T47D (cell line): ENCODE data around the gene LGALS12.
A peak's percentile ranks its signal among the peaks of the same experiment; 100 is the strongest.
"Not testable (repeated sequence)": the region's sequence is repeated elsewhere in the genome, so short reads cannot be mapped to it uniquely, and the experiment has no call there.

Experiments used
- DNase-seq, 2 experiments: peaks; one replicate each; pipeline versions ENCODE4 v3.0.0 to v3.0.0-alpha.2; 2011 to 2012; ENCODE audit warnings: low read depth in 1 of 2, low spot score in 1 of 2
- JUND ChIP-seq: IDR thresholded peaks from 2 replicates; pipeline ENCODE4 v1.6.1; 2012; ENCODE audit warnings: low read depth
- in situ Hi-C: cut with HindIII; loops from 2 replicates; pipeline ENCODE4 v1.10.0; 2016; ENCODE audit warnings: low sequenced_read_pairs, low pct_unique_long_range_greater_than_20kb

Gene LGALS12

GRCh38 chr11:63530021-63530420 lies 24.1 kb downstream of the LGALS12 start:
- no peak for DNase-seq
- TF ChIP-seq JUND: no peak
- in situ Hi-C loops: no loop called here

DNA sequence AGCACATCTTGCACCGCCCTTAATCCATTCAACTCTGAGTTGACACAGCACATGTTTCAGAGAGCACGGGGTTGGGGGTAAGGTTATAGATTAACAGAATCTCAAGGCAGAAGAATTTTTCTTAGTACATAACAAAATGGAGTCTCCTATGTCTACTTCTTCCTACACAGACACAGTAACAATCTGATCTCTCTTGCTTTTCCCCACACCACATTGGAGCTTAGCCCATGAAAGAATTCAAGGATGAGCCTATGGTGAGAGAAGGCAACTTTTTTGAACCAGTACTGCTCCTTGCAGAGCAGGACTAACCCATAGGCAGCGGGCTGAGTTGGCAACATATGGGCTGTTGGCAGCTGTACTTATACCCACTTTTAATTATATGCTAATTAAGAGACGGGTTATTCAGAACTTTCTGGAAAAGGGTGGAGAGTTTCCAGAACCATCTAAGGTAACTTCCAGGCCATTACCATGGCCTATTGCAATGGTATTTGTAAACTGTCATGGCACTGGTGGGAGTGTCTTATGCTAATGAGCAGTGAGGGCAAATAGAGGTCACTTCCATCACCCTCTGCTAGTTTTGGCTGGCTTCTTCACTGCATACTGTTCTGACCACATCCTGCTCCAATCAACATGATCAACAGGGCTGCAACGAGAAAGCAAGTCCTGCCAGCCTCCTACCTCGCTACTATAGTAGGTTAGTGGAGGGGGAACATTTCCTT lies 25.3 kb downstream of the LGALS12 start:
- in situ Hi-C loops: not testable (repeated sequence)
- DNase-seq: peak; percentile 65 to 100

DNA sequence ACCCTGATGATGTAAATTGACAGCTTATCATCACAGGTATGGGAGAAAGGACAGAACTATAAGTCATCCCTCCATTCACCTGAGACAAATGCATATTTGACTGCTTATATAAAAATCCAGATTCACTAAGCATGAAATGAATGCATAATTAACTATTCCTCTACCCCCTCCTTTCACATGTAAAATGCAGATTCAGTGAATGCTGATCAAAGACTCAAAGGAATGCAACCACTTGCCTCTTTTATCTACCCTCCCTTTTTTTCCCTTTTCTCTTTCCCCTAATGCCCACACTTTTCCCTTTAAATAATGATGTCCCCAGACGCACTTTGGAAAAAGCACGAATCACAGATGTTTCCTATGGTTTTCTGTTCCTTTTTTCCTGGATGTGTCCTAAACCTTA lies 26.2 kb downstream of the LGALS12 start:
- in situ Hi-C loops: no loop called here
- no peak for TF ChIP-seq JUND
- no peak for DNase-seq

DNA sequence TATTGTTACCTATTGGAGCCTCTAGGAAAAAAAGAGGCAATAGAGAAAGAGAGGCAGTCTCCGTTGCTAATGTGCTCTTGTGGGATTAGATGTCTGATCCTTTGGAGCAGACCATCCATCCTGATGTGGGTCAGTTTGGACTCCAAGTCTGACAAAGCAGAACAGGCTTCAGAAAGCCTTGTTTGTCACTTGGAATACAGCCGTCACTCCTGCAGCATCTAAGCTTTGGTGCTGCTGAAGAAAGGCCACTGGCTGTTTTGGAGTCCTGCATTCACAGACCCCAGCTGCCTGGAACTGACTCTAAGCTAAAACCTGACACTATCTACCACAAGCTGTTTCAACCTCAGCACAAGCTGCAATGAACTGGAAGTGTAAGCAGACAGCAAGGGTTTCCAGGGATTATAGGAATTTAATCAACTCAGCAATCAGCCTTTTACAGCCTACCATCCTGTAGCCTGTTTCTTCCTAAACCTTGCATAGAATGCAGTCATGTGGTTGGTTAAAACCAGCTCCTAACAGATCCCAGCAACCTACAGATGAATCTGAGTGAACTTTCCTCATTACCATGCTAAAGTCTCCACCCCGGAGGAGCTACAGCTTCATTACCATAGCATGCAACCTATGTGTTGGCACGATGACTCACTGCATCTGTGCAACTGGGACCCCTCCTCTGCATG lies 27.1 kb downstream of the LGALS12 start:
- no peak for TF ChIP-seq JUND
- in situ Hi-C loops: no loop called here
- DNase-seq: peak; percentile 70 to 92

GRCh38 chr11:63534076-63534475 lies 28.2 kb downstream of the LGALS12 start:
- TF ChIP-seq JUND: no peak
- DNase-seq: peak in 1 of 2 experiments; percentile 81
- in situ Hi-C loops: no loop called here

GRCh38 chr11:63534895-63535461 lies 29.1 kb downstream of the LGALS12 start:
- no peak for TF ChIP-seq JUND
- in situ Hi-C loops: no loop called here

DNA sequence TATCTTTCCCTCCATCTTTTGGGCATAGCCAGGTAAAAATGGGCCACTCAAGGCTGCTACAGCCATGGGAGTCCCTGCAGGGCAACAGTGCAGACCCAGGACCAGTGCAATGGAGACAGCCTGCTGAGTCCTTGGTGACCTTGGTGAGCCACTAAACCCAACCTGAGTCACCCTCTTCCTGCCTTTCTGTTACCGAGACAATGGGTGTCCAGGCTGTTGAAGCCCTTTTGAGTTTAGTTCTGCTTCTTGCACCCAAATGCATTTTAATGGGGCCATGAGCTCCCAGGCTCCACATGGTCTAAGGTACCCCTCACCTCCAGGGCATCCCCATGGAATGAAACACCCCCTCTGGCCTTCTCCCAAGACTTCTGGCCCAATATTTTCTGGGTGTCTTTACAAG lies 29.9 kb downstream of the LGALS12 start:
- no peak for TF ChIP-seq JUND
- DNase-seq: no peak
- in situ Hi-C loops: no loop called here

More at GRCh38 chr11:63534895-63535461, 29.1 kb downstream of the LGALS12 start:
- no peak for DNase-seq

DNA sequence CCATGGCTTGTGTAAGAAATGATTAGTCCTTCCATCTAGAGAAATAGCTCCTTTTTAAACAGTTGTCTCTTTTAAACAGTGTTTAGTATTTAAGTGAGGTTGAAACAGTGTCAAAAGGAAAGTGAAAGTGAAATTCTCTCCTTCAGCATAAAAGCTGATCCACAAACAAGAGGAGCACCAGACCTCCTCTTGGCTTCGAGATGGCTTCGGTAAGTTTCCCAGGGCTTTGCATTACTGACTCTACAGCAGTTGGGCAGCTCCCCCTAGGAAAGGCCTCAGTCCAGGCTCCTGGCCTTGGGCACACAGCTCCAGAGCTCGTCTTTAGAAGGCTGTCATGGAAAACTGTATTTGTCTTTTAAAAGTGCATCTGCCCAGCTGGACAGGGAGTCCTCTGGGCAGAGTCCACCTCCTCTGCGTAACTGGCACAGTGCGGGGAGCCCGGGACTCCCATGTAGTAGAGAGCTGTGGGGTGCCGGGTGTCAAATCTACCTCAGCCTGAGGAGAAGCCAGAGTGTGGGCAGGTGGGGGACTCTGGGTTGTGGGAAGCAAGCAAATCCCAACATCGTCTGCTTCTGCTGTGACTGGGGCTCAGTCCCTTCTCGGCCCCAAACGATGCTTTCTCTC lies 30.9 kb downstream of the LGALS12 start, which contains the start of gene PLAAT4:
Gene PLAAT4, plus strand, starts transcription at position 140 of the 624 bp plus-strand sequence. Its CDS starts 61 bp downstream, at position 201.
- in situ Hi-C loops: no loop called here
- no peak for TF ChIP-seq JUND
- peak; percentile 41 to 62 for DNase-seq

DNA sequence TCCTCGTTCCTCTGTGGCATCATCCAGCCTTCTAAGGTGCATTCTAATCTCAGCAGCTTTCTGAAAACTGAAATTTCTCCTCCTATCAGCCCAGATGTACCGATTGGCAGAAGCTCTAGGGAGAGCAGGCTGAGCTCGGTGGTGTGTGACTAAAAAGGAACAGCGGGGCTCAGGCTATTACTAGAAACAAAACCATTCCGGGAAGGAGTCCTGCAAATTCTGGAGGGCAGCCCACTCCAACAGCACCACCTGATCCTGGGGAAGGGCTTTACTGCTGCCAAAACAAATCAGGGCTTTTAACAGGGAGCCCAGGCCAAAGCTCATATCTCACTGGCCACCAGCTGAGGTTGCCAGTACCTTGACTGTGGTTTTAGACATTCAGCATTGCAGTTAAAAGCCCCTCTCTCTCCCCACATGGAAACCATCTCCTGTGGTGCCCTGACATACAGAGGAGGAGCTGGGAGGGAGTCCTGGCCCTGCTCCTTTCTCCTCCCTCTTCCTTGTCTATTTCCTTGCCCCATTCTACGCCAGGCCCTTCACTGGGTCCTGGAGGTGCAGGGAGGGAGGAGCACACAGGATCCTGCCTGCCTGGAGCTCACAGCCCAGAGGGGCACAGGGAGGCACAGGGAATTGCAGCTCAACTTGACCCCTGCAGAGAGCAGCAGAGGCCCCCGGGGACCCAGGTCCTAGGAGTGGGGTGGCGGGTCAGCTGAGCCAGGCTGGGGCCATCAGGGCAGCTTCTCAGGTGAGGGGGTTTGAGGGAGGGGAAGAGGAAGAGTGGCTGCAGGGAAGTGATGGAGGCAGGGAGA lies 31.6 kb downstream of the LGALS12 start:
- no peak for TF ChIP-seq JUND
- in situ Hi-C loops: no loop called here
- DNase-seq: peak; percentile 16 to 41

- in situ Hi-C loops, DNase-seq: not testable (repeated sequence)
Observed at GRCh38 chr11:63542506-63542905, 36.6 kb downstream of the LGALS12 start.

- in situ Hi-C loops: no loop called here
- DNase-seq: no peak
- TF ChIP-seq JUND: no peak
Observed at GRCh38 chr11:63543711-63544110, 37.8 kb downstream of the LGALS12 start.

- no peak for DNase-seq
- in situ Hi-C loops: no loop called here
- no peak for TF ChIP-seq JUND
Observed at GRCh38 chr11:63547061-63547460, 41.2 kb downstream of the LGALS12 start.
